ENCODE data around the gene MRPL58.

The MRPL58 gene

GRCh38 chr17:75048249-75048878 is 35.9 kb downstream of the MRPL58 start:
- DNase-seq: peak; percentile 59

DNA sequence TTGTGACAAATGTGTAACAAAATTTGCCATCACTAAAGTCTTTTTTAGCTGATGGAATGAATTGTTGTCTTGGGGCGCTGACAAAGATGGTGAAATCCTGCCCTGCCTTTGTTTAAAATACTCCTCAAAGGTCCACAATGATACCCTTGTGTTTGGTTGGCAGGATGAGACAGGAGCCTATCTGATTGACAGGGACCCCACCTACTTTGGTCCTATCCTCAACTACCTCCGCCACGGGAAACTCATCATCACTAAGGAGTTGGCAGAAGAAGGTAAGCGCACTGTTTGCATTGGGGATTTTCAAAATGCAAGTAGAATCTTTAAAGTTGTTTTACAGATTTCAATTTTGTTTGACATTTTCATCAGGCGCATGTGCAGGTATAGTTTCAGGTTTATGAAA is 36.6 kb downstream of the MRPL58 start:
- DNase-seq: no peak

- no peak for DNase-seq
These were observed 37.2 kb downstream of the MRPL58 start for GRCh38 chr17:75049706-75050105.

DNA sequence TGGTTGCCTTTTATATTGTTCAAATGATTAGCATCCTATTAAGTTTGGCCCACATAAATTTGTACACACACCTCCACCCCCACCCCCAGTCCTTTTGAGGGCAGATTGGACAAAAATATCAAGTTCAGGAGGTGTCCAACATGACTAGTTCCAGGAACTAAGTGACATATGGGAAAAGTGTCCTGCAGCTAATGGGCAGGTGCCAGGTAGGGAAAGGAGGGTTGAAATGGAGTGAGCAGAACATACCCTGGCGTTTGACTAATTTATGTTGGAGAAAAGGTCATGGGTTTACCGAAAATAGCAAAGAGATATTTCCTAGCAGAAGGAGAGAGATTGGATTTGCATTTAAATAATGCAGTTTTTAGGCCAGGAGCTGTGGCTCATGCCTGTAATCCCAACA is 39.5 kb downstream of the MRPL58 start:
- DNase-seq: no peak

GRCh38 chr17:75059369-75060345 is 47.2 kb downstream of the MRPL58 start:
- DNase-seq: no peak

GRCh38 chr17:75060434-75061054 is 48.1 kb downstream of the MRPL58 start:
- DNase-seq: no peak

GRCh38 chr17:75061055-75061438 is 48.6 kb downstream of the MRPL58 start:
- no peak for DNase-seq

- DNase-seq: no peak
These were observed 49.1 kb downstream of the MRPL58 start for GRCh38 chr17:75061618-75062017.

DNA sequence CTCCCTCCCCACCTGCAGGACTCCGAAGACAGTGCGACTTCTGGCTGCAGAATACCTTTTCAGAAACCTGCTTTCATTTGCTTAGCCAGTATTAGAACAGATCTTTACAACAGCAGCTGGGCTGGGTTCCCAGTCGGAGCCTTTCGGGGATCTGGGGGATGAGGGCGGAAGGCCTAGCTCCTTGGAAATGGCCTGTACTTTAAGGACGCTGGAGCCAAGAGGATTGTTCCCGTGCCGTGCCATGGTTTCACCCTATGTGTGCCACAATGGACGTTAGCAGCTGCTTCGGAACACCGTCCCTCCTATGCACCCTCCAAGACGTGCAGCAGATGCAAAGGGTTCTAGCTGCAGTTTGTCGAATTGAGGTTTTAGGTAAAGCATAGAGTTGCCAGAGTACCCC is 50.7 kb downstream of the MRPL58 start:
- no peak for DNase-seq

DNA sequence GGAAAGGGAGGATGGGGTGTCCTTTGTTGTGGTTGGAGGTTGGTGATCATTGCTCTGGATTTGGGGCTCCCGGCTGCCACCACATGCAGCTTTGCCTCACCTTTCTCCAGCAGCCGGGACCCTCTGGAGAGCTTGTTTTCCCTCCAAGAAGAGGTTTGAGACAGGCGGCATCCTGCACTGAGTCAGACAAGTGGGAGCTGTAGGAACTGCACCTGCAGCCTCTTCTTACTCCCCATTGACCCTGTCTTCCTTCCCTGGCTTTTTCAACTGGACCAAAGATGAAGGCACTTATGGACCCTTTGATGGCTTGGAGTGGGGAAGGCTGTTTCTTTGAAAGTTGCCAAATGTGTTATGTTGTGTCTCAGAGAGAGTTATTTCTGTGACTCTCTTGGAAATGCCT is 51.2 kb downstream of the MRPL58 start:
- no peak for DNase-seq

GRCh38 chr17:75064040-75064439 is 51.6 kb downstream of the MRPL58 start:
- DNase-seq: no peak

GRCh38 chr17:75064460-75064859 is 52.0 kb downstream of the MRPL58 start:
- no peak for DNase-seq

- DNase-seq: no peak
These were observed 52.5 kb downstream of the MRPL58 start for GRCh38 chr17:75064867-75065561.

DNA sequence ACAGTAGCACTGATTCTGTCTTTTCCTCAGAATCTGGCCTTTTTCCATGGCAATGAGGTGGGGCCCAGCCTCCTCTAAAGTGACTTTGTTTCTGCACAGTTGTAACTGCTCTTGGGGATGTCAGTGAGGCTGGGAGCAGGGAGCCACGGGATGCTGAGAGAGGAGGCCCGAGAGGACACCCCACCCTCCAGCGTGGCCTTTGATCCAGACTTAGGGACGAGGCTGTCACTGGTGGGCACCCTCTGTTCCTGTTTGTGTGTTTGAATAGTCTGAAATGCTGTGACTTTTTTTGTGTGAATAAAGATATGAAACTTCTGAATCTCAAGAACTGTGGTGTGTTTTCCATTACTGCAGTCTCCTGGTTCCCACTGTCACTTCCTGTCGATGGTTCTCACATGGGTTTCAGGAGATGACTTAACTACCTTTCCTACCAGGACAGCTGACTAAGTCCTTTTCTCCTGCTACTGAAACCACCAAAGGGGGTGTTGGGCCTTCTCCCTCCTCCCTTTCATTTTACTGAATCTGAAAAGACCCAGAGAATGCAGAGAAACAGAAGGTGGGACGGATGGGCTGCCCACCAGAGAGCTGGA is 53.2 kb downstream of the MRPL58 start:
- DNase-seq: no peak

GRCh38 chr17:75067856-75068255 is 55.4 kb downstream of the MRPL58 start:
- no peak for DNase-seq

DNA sequence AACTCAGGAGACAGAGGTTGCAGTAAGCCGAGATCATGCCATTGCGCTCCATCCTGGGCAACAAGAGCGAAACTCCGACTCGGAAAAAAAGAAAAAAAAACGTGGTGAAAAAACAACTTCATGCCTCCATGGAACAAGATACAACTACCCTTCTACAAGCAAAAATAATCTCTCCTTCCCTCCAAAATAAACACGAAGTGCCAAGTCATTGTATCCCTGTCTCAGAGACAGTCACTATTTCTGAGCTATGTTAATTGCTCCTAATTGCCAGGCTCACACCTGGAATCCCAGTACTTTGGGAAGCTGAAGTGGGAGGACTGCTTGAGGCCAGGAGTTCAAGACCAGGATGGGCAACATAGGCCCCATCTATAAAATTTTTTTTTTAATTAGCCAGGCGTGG is 56.3 kb downstream of the MRPL58 start:
- no peak for DNase-seq

DNA sequence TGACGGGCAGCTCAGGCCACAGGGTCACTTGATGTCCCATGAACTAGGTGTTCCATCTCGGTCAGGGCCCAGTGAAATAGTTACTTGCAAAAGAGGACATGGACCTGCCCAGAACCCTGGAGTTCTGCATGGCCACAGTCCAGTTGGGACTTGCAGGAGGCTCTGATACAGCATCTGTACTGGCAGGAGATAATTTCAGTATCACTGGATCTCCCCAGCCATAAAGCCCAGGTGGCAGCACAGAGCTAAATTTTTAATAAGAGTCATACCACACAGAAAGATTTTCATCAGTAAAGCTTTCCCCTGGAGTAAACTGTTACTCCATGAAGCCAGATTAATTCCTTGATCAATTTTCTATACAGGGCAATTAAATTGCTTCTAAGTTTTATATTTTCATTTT is 57.3 kb downstream of the MRPL58 start:
- no peak for DNase-seq
